HG02588 (cell line): Measurements from ENCODE around the gene CCRL2.

Experiments
- ATAC-seq: cut with Tn5 transposase; IDR thresholded peaks from one replicate; pipeline ENCODE4 v1.9.1; 2021; ENCODE audit warnings: mild to moderate bottlenecking, moderate library complexity; ENCODE audit not compliant: unreplicated experiment

The CCRL2 gene

GRCh38 chr3:46406788-46407611 lies at the start of gene CCRL2, which contains the start of gene CCR5AS:
CCRL2 (plus strand) TSS chr3:46407259; CDS start chr3:46408080, 821 bp downstream.
CCR5AS (minus strand) TSS chr3:46407066.
- no peak for ATAC-seq

GRCh38 chr3:46358466-46358865 lies 48.6 kb upstream of the CCRL2 start:
- ATAC-seq, result no peak

GRCh38 chr3:46359733-46360493 lies 47.1 kb upstream of the CCRL2 start:
- ATAC-seq, result peak; percentile 62

- ATAC-seq, result no peak
These were observed 46.2 kb upstream of the CCRL2 start for GRCh38 chr3:46360907-46361306.

GRCh38 chr3:46361408-46362283 lies 45.4 kb upstream of the CCRL2 start:
- ATAC-seq, result no peak

GRCh38 chr3:46365041-46365440 lies 42.0 kb upstream of the CCRL2 start:
- ATAC-seq, result no peak

GRCh38 chr3:46365737-46366524 lies 41.1 kb upstream of the CCRL2 start:
- ATAC-seq, result no peak

GRCh38 chr3:46367811-46368210 lies 39.2 kb upstream of the CCRL2 start:
- no peak for ATAC-seq

GRCh38 chr3:46368569-46368968 lies 38.5 kb upstream of the CCRL2 start:
- no peak for ATAC-seq

GRCh38 chr3:46369151-46369550 lies 37.9 kb upstream of the CCRL2 start:
- no peak for ATAC-seq

GRCh38 chr3:46369675-46370132 lies 37.4 kb upstream of the CCRL2 start:
- ATAC-seq, result peak; percentile 61

- ATAC-seq, result no peak
These were observed 36.1 kb upstream of the CCRL2 start, which contains the start of gene CCR5 for GRCh38 chr3:46370839-46371518. CCR5 (plus strand) TSS chr3:46370946; CDS start chr3:46372903, 1,957 bp downstream.

- no peak for ATAC-seq
These were observed 35.3 kb upstream of the CCRL2 start for GRCh38 chr3:46371519-46372340.

- ATAC-seq, result no peak
These were observed 34.3 kb upstream of the CCRL2 start for GRCh38 chr3:46372492-46373359.

- ATAC-seq, result no peak
These were observed 32.3 kb upstream of the CCRL2 start for GRCh38 chr3:46374755-46375154.

- ATAC-seq, result no peak
These were observed 31.8 kb upstream of the CCRL2 start for GRCh38 chr3:46375218-46375617.

- no peak for ATAC-seq
These were observed 31.2 kb upstream of the CCRL2 start for GRCh38 chr3:46375814-46376213.
